Measurements from ENCODE around the gene ANTXR2. TPM values are rescaled to one million over a fixed set of nuclear protein-coding genes. Genes with fewer than 3 reads are reported as not detected.
"Not testable (repeated sequence)": the region's sequence is repeated elsewhere in the genome, so short reads cannot be mapped to it uniquely, and the experiment has no call there.

The ANTXR2 gene
- polyA plus RNA-seq (2013, experiment 1 of 2; ENCODE audit: insufficient read length): 45.0 TPM
- 53.2 TPM for polyA plus RNA-seq (2013, experiment 2 of 2; ENCODE audit: insufficient read length)

GRCh38 chr4:80072744-80073472, at the start of gene ANTXR2:
Gene ANTXR2 (minus strand): TSS chr4:80073229. CDS start chr4:80072560, 669 bp downstream.
- peak; percentile 97 for DNase-seq

- not testable (repeated sequence) for DNase-seq
Observed at GRCh38 chr4:80121815-80122214, 48.8 kb upstream of the ANTXR2 start.

GRCh38 chr4:80119620-80120019, 46.6 kb upstream of the ANTXR2 start:
- not testable (repeated sequence) for DNase-seq

GRCh38 chr4:80116516-80116915, 43.5 kb upstream of the ANTXR2 start:
- no peak for DNase-seq

- DNase-seq: peak; percentile 32
Observed at GRCh38 chr4:80115368-80116181, 42.5 kb upstream of the ANTXR2 start.

- DNase-seq: no peak
Observed at GRCh38 chr4:80114732-80115265, 41.8 kb upstream of the ANTXR2 start.

GRCh38 chr4:80113615-80114014, 40.6 kb upstream of the ANTXR2 start:
- no peak for DNase-seq

GRCh38 chr4:80112236-80112635, 39.2 kb upstream of the ANTXR2 start:
- DNase-seq: peak; percentile 53

- DNase-seq: no peak
Observed at GRCh38 chr4:80111276-80111675, 38.2 kb upstream of the ANTXR2 start.

GRCh38 chr4:80107374-80107773, 34.3 kb upstream of the ANTXR2 start:
- DNase-seq: no peak

GRCh38 chr4:80104927-80105326, 31.9 kb upstream of the ANTXR2 start:
- no peak for DNase-seq

GRCh38 chr4:80103629-80104028, 30.6 kb upstream of the ANTXR2 start:
- DNase-seq: no peak

- DNase-seq: no peak
Observed at GRCh38 chr4:80101792-80102116, 28.7 kb upstream of the ANTXR2 start.

- no peak for DNase-seq
Observed at GRCh38 chr4:80101071-80101791, 28.2 kb upstream of the ANTXR2 start.

- no peak for DNase-seq
Observed at GRCh38 chr4:80099671-80100070, 26.6 kb upstream of the ANTXR2 start.

GRCh38 chr4:80098635-80099034, 25.6 kb upstream of the ANTXR2 start:
- no peak for DNase-seq

- DNase-seq: peak; percentile 82
Observed at GRCh38 chr4:80097400-80098177, 24.6 kb upstream of the ANTXR2 start.

GRCh38 chr4:80096175-80096850, 23.3 kb upstream of the ANTXR2 start:
- DNase-seq: peak; percentile 38

GRCh38 chr4:80094191-80094590, 21.2 kb upstream of the ANTXR2 start:
- peak; percentile 56 for DNase-seq

GRCh38 chr4:80093563-80093962, 20.5 kb upstream of the ANTXR2 start:
- DNase-seq: no peak

GRCh38 chr4:80092847-80093246, 19.8 kb upstream of the ANTXR2 start:
- no peak for DNase-seq

Data from fibroblast of skin of scalp (primary cell).